Measurements from ENCODE around the gene PSMA7. TPM values are rescaled to one million over a fixed set of nuclear protein-coding genes. Genes with fewer than 3 reads are reported as not detected.

Gene PSMA7
- total RNA-seq, 4 donors from 2014 or later: 154 to 241 (median 234) TPM

DNA sequence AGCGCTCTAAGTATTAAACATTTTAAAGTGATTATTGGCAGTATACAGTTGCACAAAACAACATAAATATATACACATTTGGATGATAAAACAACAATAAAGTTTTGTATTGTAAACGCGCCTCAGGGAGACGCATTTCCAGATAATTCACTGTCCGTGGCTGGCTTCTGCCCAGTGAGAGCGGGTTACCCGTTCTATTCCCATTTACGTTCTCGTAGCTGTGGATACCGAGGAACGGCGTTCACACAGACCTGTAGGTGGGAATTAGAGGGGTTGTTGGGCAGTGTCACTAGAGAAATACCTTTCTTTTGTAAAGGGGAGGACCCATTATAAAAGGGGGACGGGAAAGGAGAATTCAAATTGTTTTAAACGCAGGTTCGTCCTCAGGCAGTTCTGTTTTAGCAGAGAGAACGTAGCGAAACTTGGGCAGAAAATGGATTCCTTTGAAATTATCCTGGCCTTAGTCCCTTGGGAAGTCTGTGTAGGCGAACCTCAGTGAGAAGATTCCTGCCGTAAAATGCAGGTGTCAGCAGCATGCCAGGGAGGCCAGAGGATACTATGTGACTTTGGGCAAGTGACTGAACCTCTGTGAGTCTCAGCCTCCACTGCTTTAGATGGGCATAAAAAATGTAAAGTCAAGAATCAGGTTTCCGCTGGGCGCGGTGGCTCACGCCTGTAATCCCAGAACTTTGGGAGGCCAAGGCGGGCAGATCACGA, 40.4 kb upstream of the PSMA7 start:
- DNase-seq: no peak
- Histone ChIP-seq H3K27ac (peak overlapping the region; percentile 94 to 98 (median 96)), H3K9me3 (no peaks in the 10 kb centered on the region), H3K4me1 (peaks cover 7 to 25% (median 22%) of the 10 kb centered on the region in 4 donors), H3K4me3 (peak overlapping the region; percentile 70 to 95 (median 88)), H3K36me3 (no peaks in the 10 kb centered on the region), H3K27me3 (no peaks in the 10 kb centered on the region)
- in situ Hi-C loops (cut with MboI; ENCODE audit: low pct_ligation_motif_present in 1 of 4, low pct_unique_long_range_greater_than_20kb in 1 of 4, low sequenced_read_pairs in 3 of 4) (no loop called here), intact Hi-C loops (cut with DNase I; ENCODE audit: low total_unique reads) (loop anchor here (10.0 kb wide), 1 partner anchor 51 kb away; the partner anchor contains the start of gene OSBPL2)
- TF ChIP-seq EP300 (IDR thresholded peaks at IDR 0.05; ENCODE audit: low read depth): no peak
- TF ChIP-seq, protein P1, sequence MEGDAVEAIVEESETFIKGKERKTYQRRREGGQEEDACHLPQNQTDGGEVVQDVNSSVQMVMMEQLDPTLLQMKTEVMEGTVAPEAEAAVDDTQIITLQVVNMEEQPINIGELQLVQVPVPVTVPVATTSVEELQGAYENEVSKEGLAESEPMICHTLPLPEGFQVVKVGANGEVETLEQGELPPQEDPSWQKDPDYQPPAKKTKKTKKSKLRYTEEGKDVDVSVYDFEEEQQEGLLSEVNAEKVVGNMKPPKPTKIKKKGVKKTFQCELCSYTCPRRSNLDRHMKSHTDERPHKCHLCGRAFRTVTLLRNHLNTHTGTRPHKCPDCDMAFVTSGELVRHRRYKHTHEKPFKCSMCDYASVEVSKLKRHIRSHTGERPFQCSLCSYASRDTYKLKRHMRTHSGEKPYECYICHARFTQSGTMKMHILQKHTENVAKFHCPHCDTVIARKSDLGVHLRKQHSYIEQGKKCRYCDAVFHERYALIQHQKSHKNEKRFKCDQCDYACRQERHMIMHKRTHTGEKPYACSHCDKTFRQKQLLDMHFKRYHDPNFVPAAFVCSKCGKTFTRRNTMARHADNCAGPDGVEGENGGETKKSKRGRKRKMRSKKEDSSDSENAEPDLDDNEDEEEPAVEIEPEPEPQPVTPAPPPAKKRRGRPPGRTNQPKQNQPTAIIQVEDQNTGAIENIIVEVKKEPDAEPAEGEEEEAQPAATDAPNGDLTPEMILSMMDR (IDR thresholded peaks at IDR 0.05): no peak
- TF ChIP-seq POLR2AphosphoS5 (IDR thresholded peaks at IDR 0.05): no peak
- TF ChIP-seq POLR2A (IDR thresholded peaks at IDR 0.05): no peak
- 6 to 22% methylated on average over 6 to 25 of the region's 25 CpGs for WGBS, 2 donors (ENCODE audit: low coverage in 1 of 2)

DNA sequence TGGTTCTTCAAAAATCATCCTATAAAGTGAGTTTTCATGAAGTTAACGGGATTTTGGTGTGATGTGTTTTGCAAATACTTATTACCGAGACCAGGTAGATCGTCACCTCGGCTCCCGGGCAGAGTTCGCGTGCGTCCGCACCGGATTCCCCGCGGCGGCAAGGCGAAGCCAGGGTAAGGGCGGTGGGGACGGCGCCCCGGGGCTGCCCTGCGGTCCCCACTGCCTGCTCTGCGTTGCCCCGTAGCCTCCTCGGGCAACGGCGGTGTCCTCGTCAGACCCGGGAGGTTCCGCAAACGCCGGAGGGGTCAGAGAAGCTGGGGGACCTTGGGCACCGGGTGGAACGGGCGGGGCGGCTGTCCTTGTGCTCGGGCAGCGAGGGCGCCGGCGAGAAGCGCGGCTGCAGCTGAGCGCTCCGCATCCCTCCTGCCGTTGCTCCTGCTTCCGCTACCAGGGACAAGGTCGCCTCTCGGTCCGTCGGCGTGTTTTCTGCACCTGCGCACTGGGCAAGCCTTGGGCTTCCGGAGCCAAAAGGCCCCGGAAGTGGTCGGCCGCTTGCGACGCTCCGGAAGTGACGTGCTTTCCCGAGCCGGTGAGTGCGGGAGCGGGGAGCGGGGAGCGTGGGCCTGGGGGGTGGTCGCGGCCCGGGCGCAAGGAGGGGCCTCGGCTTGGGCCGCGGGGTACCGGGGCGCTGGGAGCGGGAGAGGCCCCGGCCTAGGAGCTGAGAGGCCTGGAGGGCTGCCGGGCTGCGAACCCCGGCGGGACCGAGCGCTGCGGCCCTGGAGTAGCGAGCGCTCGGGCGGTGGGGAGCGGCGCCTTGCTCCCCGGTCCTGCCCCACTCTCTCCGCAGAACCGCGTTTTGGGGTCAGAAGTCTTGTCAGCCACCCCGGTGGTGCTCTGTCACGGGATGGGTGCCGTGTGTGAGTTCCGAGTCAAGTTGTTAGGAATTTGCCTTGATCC, 39.6 kb upstream of the PSMA7 start, which contains the start of gene MTG2:
MTG2 (plus strand) TSS at position 560 of the 957 bp plus-strand sequence. CDS start 10,393 bp downstream, outside the sequence.
- no peaks in the 10 kb centered on the region for H3K27me3 ChIP-seq
- peaks cover 7 to 25% (median 22%) of the 10 kb centered on the region in 4 donors for H3K4me1 ChIP-seq
- intact Hi-C loops (cut with DNase I; ENCODE audit: low total_unique reads) (loop anchor here (10.0 kb wide), 1 partner anchor 52 kb away; the partner anchor contains the start of gene OSBPL2), in situ Hi-C loops (cut with MboI; ENCODE audit: low pct_ligation_motif_present in 1 of 4, low pct_unique_long_range_greater_than_20kb in 1 of 4, low sequenced_read_pairs in 3 of 4) (no loop called here)
- no peaks in the 10 kb centered on the region for H3K9me3 ChIP-seq
- peak; percentile 96 for DNase-seq
- 0% methylated on average over 8 to 23 of the region's 96 CpGs for WGBS, 2 donors (ENCODE audit: low coverage in 1 of 2)
- no peaks in the 10 kb centered on the region for H3K36me3 ChIP-seq
- H3K27ac ChIP-seq: peak within 1 kb of the TSS; percentile 94 to 98 (median 96)
- peak; percentile 95 to 98 (median 96) for TF ChIP-seq POLR2AphosphoS5 (IDR thresholded peaks at IDR 0.05)
- peak; percentile 93 for TF ChIP-seq POLR2A (IDR thresholded peaks at IDR 0.05)
- TF ChIP-seq, protein P1 (IDR thresholded peaks at IDR 0.05): peak in 2 of 5 experiments; percentile 8 to 19
- no peak for TF ChIP-seq EP300 (IDR thresholded peaks at IDR 0.05; ENCODE audit: low read depth)
- peak within 1 kb of the TSS; percentile 70 to 95 (median 88) for H3K4me3 ChIP-seq

DNA sequence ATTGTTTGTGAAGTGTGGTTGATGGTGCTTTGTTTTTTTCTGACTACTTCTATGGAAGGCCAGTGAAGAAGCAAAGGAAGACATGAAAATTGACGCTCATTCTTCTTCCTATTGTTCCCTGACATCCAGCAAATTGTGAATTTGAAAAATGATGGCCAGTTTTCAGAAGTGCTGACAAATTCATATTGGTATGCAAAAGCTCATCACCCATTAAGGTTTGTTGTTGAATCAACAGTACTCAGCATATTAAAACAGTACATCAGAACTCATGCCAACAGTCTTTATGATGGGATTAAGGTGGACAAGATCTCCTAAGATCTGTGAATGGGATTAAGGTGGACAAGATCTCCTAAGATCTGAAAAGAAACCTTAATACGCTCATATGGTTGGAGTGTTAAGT, 38.6 kb upstream of the PSMA7 start:
- Histone ChIP-seq H3K36me3 (no peaks in the 10 kb centered on the region), H3K27ac (peak overlapping the region; percentile 94 to 98 (median 96)), H3K4me3 (peak overlapping the region in 1 of 4 donors; percentile 88), H3K9me3 (no peaks in the 10 kb centered on the region), H3K4me1 (peaks cover 7 to 20% (median 18%) of the 10 kb centered on the region in 4 donors), H3K27me3 (no peaks in the 10 kb centered on the region)
- DNase-seq: no peak
- intact Hi-C loops (cut with DNase I; ENCODE audit: low total_unique reads) (loop anchor here (10.0 kb wide), 1 partner anchor 53 kb away; the partner anchor contains the start of gene OSBPL2), in situ Hi-C loops (cut with MboI; ENCODE audit: low pct_ligation_motif_present in 1 of 4, low pct_unique_long_range_greater_than_20kb in 1 of 4, low sequenced_read_pairs in 3 of 4) (no loop called here)
- TF ChIP-seq EP300 (IDR thresholded peaks at IDR 0.05; ENCODE audit: low read depth): no peak
- TF ChIP-seq POLR2AphosphoS5 (IDR thresholded peaks at IDR 0.05): no peak
- TF ChIP-seq POLR2A (IDR thresholded peaks at IDR 0.05): no peak
- TF ChIP-seq, protein P1 (IDR thresholded peaks at IDR 0.05): no peak
- 84 to 90% methylated on average over 2 of the region's 2 CpGs for WGBS, 2 donors (ENCODE audit: low coverage in 1 of 2)

GRCh38 chr20:62179162-62179504, 35.9 kb upstream of the PSMA7 start:
- Histone ChIP-seq H3K4me3 (no peak overlapping the region), H3K9me3 (no peaks in the 10 kb centered on the region), H3K36me3 (peaks cover 0 to 4% (median 0%) of the 10 kb centered on the region in 4 donors), H3K27ac (no peak overlapping the region), H3K4me1 (peaks cover 5 to 16% (median 13%) of the 10 kb centered on the region in 4 donors), H3K27me3 (no peaks in the 10 kb centered on the region)
- intact Hi-C loops (cut with DNase I; ENCODE audit: low total_unique reads): no loop called here
- 97% methylated on average over 14 of the region's 14 CpGs; no CpG with 5 or more reads in 1 of the 2 donors for WGBS, 2 donors (ENCODE audit: low coverage in 1 of 2)
- in situ Hi-C loops (cut with MboI; ENCODE audit: low pct_ligation_motif_present in 1 of 4, low pct_unique_long_range_greater_than_20kb in 1 of 4, low sequenced_read_pairs in 3 of 4): no loop called here
- TF ChIP-seq POLR2AphosphoS5 (IDR thresholded peaks at IDR 0.05) (no peak), EP300 (IDR thresholded peaks at IDR 0.05; ENCODE audit: low read depth) (no peak), POLR2A (IDR thresholded peaks at IDR 0.05) (no peak)
- TF ChIP-seq, protein P1 (IDR thresholded peaks at IDR 0.05): no peak
- DNase-seq: no peak

Data from transverse colon (tissue), 4 donors.